HG03103 (cell line): ENCODE measurements around the gene CYB561.

Experiments used
- ATAC-seq: cut with Tn5 transposase; IDR thresholded peaks from one replicate; pipeline ENCODE4 v1.9.1; 2021; ENCODE audit warnings: low read depth; ENCODE audit not compliant: unreplicated experiment

The CYB561 gene

GRCh38 chr17:63445954-63446752, at the start of gene CYB561:
CYB561 (minus strand) TSS chr17:63446306; CDS start chr17:63437547, 8,759 bp downstream.
- peak; percentile 54 for ATAC-seq

GRCh38 chr17:63495491-63495890, 49.4 kb upstream of the CYB561 start:
- ATAC-seq, result no peak

GRCh38 chr17:63494300-63494928, 48.3 kb upstream of the CYB561 start:
- ATAC-seq, result no peak

GRCh38 chr17:63493411-63493810, 47.3 kb upstream of the CYB561 start:
- ATAC-seq, result no peak

GRCh38 chr17:63492940-63493339, 46.8 kb upstream of the CYB561 start:
- ATAC-seq, result no peak

GRCh38 chr17:63491977-63492618, 46.0 kb upstream of the CYB561 start:
- ATAC-seq, result no peak

GRCh38 chr17:63491413-63491812, 45.3 kb upstream of the CYB561 start:
- no peak for ATAC-seq

- ATAC-seq, result no peak
These were observed 44.8 kb upstream of the CYB561 start for GRCh38 chr17:63490858-63491400.

- ATAC-seq, result no peak
These were observed 44.2 kb upstream of the CYB561 start for GRCh38 chr17:63490329-63490728.

GRCh38 chr17:63489291-63489690, 43.2 kb upstream of the CYB561 start:
- ATAC-seq, result no peak

GRCh38 chr17:63488851-63489250, 42.7 kb upstream of the CYB561 start:
- ATAC-seq, result no peak

GRCh38 chr17:63487014-63487339, 40.9 kb upstream of the CYB561 start:
- no peak for ATAC-seq

GRCh38 chr17:63486317-63487013, 40.4 kb upstream of the CYB561 start:
- ATAC-seq, result no peak

- no peak for ATAC-seq
These were observed 37.8 kb upstream of the CYB561 start for GRCh38 chr17:63483655-63484575.

GRCh38 chr17:63483038-63483437, 36.9 kb upstream of the CYB561 start:
- no peak for ATAC-seq

GRCh38 chr17:63482509-63482908, 36.4 kb upstream of the CYB561 start:
- no peak for ATAC-seq

- ATAC-seq, result no peak
These were observed 35.4 kb upstream of the CYB561 start for GRCh38 chr17:63481488-63481870.

GRCh38 chr17:63480826-63481487, 34.9 kb upstream of the CYB561 start:
- ATAC-seq, result no peak

GRCh38 chr17:63480192-63480784, 34.2 kb upstream of the CYB561 start:
- ATAC-seq, result no peak
